HL-60 (cell line): Measurements from ENCODE around the gene NPR2.

Experiments
- POLR2AphosphoS5 ChIP-seq: IDR thresholded peaks from 2 replicates; pipeline ENCODE4 v1.6.1; 2012; ENCODE audit warnings: low read depth
- TF ChIP-seq, protein P1 (sequence below): IDR thresholded peaks from one replicate; pipeline ENCODE4 v1.5.1; 2011; ENCODE audit warnings: low read length, control low read depth, inconsistent platforms; ENCODE audit not compliant: insufficient read depth
- TF ChIP-seq, protein P2 (sequence below): IDR thresholded peaks from 2 replicates; pipeline ENCODE4 v1.6.1; 2012; ENCODE audit warnings: low read depth; ENCODE audit not compliant: insufficient replicate concordance

DNA sequence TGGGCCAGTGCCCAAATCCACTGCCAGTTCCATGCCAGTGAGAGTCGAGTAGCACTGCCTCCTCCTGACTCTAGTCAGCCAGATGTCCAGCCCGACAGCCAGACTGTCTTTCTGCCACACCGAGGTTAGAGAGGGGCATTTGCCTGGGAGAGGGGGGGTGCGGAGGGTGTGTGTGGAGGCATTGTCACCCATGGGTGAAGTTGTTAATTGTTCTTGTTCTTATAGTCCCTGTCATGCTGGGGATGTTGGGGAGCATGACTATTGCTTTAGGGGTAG is 41.2 kb upstream of the NPR2 start:
- TF ChIP-seq, protein P1, sequence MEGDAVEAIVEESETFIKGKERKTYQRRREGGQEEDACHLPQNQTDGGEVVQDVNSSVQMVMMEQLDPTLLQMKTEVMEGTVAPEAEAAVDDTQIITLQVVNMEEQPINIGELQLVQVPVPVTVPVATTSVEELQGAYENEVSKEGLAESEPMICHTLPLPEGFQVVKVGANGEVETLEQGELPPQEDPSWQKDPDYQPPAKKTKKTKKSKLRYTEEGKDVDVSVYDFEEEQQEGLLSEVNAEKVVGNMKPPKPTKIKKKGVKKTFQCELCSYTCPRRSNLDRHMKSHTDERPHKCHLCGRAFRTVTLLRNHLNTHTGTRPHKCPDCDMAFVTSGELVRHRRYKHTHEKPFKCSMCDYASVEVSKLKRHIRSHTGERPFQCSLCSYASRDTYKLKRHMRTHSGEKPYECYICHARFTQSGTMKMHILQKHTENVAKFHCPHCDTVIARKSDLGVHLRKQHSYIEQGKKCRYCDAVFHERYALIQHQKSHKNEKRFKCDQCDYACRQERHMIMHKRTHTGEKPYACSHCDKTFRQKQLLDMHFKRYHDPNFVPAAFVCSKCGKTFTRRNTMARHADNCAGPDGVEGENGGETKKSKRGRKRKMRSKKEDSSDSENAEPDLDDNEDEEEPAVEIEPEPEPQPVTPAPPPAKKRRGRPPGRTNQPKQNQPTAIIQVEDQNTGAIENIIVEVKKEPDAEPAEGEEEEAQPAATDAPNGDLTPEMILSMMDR = no peak
- TF ChIP-seq, protein P2, sequence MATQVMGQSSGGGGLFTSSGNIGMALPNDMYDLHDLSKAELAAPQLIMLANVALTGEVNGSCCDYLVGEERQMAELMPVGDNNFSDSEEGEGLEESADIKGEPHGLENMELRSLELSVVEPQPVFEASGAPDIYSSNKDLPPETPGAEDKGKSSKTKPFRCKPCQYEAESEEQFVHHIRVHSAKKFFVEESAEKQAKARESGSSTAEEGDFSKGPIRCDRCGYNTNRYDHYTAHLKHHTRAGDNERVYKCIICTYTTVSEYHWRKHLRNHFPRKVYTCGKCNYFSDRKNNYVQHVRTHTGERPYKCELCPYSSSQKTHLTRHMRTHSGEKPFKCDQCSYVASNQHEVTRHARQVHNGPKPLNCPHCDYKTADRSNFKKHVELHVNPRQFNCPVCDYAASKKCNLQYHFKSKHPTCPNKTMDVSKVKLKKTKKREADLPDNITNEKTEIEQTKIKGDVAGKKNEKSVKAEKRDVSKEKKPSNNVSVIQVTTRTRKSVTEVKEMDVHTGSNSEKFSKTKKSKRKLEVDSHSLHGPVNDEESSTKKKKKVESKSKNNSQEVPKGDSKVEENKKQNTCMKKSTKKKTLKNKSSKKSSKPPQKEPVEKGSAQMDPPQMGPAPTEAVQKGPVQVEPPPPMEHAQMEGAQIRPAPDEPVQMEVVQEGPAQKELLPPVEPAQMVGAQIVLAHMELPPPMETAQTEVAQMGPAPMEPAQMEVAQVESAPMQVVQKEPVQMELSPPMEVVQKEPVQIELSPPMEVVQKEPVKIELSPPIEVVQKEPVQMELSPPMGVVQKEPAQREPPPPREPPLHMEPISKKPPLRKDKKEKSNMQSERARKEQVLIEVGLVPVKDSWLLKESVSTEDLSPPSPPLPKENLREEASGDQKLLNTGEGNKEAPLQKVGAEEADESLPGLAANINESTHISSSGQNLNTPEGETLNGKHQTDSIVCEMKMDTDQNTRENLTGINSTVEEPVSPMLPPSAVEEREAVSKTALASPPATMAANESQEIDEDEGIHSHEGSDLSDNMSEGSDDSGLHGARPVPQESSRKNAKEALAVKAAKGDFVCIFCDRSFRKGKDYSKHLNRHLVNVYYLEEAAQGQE = no peak
- no peak for TF ChIP-seq POLR2AphosphoS5
